ENCODE results near the gene SLC9A9.
"Not testable (repeated sequence)": the region's sequence is repeated elsewhere in the genome, so short reads cannot be mapped to it uniquely, and the experiment has no call there.

Gene SLC9A9

GRCh38 chr3:143535994-143536784, 312.1 kb downstream of the SLC9A9 start:
- DNase-seq = no peak

GRCh38 chr3:143533391-143533790, 314.9 kb downstream of the SLC9A9 start:
- no peak for DNase-seq

GRCh38 chr3:143532091-143532490, 316.2 kb downstream of the SLC9A9 start:
- no peak for DNase-seq

GRCh38 chr3:143531101-143531500, 317.2 kb downstream of the SLC9A9 start:
- no peak for DNase-seq

- DNase-seq = no peak
Observed at GRCh38 chr3:143529798-143530197, 318.5 kb downstream of the SLC9A9 start.

- DNase-seq = no peak
Observed at GRCh38 chr3:143529018-143529478, 319.2 kb downstream of the SLC9A9 start.

GRCh38 chr3:143526011-143526545, 322.2 kb downstream of the SLC9A9 start:
- DNase-seq = no peak

DNA sequence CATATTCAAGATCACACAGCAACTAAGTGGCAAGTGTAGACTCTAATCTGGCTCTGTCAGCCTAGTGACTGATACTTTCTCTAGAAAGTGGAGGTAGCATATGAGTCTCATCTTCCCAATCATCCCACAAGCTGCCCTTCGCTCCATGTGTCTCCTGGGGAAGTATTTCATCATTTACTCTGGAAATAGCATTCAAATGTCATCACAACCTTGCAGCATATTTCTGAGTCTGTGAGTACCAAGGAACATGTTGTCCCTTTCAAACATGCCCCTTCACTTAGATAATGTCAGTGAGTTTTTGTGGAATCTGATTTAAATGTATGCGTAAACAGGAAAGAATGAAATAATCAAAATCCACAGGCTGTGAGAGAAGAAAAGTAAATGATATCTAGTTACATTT, 322.9 kb downstream of the SLC9A9 start:
- DNase-seq = no peak

DNA sequence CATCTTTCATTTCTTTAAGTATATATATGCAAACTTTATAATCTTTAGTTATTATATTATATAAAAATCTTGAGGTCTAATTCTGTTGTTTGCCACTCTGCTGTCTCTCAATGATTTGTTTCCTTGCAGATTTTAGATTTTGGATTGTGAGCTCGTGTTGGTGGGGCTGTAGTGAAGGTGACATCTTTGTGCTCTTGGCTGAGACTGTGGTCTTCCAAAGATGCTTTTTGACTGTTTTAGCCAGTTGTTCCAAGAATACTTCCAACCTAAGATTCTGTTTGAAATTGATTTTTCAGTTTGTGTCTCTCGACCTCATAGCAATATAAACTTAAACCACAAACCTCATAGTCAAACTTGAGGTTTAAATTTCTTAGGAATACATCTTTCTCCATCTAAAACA, 326.5 kb downstream of the SLC9A9 start:
- DNase-seq = no peak

GRCh38 chr3:143517131-143517530, 331.1 kb downstream of the SLC9A9 start:
- DNase-seq = not testable (repeated sequence)

- DNase-seq = no peak
Observed at GRCh38 chr3:143514874-143515273, 333.4 kb downstream of the SLC9A9 start.

GRCh38 chr3:143514109-143514508, 334.2 kb downstream of the SLC9A9 start:
- DNase-seq = no peak

GRCh38 chr3:143511174-143511879, 336.9 kb downstream of the SLC9A9 start:
- no peak for DNase-seq

GRCh38 chr3:143510601-143511000, 337.7 kb downstream of the SLC9A9 start:
- DNase-seq = no peak

GRCh38 chr3:143507735-143508580, 340.3 kb downstream of the SLC9A9 start:
- DNase-seq = no peak

DNA sequence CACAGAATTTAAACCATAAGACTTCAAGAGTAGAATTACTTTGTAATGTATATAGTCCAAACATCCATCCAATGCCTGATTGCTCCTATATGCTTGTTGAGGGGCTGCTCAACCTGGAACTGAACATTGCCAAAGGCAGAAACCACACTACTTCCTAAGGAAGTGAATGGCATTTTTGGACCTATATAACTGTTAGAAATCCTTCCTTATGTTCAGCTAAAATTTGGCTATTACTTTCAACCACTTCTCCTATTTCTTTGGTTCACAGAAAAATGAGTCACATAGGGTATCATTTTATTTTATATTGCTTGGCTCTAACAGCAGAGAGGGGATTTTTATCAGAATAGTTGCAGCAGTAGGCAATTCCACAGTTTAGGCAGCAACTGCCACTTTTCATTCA, 342.1 kb downstream of the SLC9A9 start:
- DNase-seq = no peak

- no peak for DNase-seq
Observed at GRCh38 chr3:143503325-143503885, 344.9 kb downstream of the SLC9A9 start.

DNA sequence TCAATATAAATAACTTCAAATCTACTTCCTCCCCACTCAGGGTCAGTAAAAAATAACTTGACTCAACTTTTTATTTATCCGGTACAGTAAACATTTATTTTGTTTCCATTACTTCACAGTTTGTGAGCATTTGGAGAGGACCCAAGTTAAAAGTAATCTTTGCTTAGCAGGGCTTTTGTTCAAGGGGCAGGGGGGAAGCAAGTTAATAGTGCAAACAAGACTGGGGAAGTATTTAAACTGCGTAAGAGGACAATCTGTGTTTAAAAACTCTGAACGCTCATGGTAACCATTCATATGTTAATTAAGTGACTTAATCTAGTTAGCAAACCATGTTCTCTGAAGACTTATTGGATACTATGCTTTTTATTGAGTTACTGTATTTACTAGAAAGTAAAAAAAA, 346.2 kb downstream of the SLC9A9 start:
- peak; percentile 6 for DNase-seq

GRCh38 chr3:143497382-143497781, 350.9 kb downstream of the SLC9A9 start:
- DNase-seq = no peak

- no peak for DNase-seq
Observed at GRCh38 chr3:143496191-143496590, 352.1 kb downstream of the SLC9A9 start.

DNA sequence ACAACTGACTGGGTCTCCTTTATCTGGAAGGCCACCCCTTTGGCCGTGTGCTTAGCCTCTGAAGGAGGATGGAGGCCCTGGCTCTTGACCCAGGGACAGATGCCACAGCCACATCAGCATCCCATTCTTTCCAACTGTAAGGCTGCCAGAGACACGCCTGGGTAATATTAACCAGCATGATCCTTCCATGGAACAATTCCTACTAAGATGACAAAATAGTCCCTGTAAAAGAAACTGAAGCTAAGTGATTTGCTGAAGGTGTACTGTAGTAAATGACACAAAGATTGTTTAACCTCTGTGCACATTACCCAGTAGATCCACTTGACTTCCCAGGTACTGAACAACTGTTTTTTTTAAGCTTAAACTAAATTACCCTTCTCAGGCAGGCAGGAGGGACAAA, 352.7 kb downstream of the SLC9A9 start:
- no peak for DNase-seq

DNA sequence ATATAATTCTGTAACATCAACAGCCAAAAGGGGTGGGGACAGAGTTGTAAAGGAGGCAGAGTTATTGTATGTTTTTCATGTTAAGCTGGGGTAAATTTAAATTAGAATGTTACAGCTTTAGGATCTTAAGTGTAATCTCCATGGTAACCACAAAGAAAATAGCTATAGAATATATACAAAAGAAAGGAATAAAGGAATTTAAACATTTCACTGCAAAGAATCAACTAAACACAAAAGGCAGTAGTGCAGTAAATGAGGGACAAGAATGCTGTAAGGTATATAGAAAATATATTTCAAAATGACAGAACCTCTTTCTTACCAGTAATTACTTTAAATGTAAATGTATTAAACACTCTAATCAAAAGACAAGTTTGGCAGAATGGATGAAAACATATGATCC, 361.7 kb downstream of the SLC9A9 start:
- no peak for DNase-seq
